NCI-H82 treated with DMSO at 0.1 percent for 48 hours (cell line): ENCODE results near the gene FOXF2.

ENCODE experiments used
- DNase-seq: peaks from one replicate; lab custom pipeline; 2025; ENCODE audit not compliant: unreplicated experiment; lab: John Stamatoyannopoulos, UW

Gene FOXF2

GRCh38 chr6:1438471-1438881 lies 49.1 kb downstream of the FOXF2 start:
- no peak for DNase-seq

- no peak for DNase-seq
Observed at GRCh38 chr6:1439349-1439748, 50.0 kb downstream of the FOXF2 start.

GRCh38 chr6:1442929-1443328 lies 53.6 kb downstream of the FOXF2 start:
- DNase-seq, result no peak
